Esophagus muscularis mucosa (tissue), 4 donors: Measurements from ENCODE around the gene GLP2R. TPM values are rescaled to one million over a fixed set of nuclear protein-coding genes. Genes with fewer than 3 reads are reported as not detected.

ENCODE experiments used
- DNase-seq: peaks from one replicate; pipeline ENCODE4 v3.0.0-alpha.2; 2017; ENCODE audit errors: extremely low spot score
- H3K27ac ChIP-seq, 4 donors: fragments of 200-600 bp; sonication (generic); replicated peaks in 1 of 4; 1 replicate in 3 of 4; 2 replicates in 1 of 4; pipeline ENCODE4 v1.5.1; 2016 to 2019; ENCODE audit warnings: mild to moderate bottlenecking in 1 of 4
- H3K27me3 ChIP-seq, 4 donors: fragments of 200-600 bp; sonication (generic); one replicate each; pipeline versions ENCODE4 v1.5.1 to v1.6.0; 2016 to 2019
- H3K36me3 ChIP-seq, 4 donors: fragments of 200-600 bp; sonication (generic); one replicate each; pipeline ENCODE4 v1.5.1; 2016 to 2019
- H3K4me1 ChIP-seq, 4 donors: fragments of 200-600 bp; sonication (generic); one replicate each; pipeline ENCODE4 v1.5.1; 2016 to 2019
- H3K4me3 ChIP-seq, 4 donors: fragments of 200-600 bp; sonication (generic); 1 replicate in 2 of 4; 2 replicates in 2 of 4; pipeline ENCODE4 v1.5.1; 2016 to 2019; ENCODE audit warnings: mild to moderate bottlenecking in 4 of 4, moderate library complexity in 1 of 4
- H3K9me3 ChIP-seq, 4 donors: fragments of 200-600 bp; sonication (generic); 1 replicate in 3 of 4; 2 replicates in 1 of 4; pipeline ENCODE4 v1.5.1; 2016 to 2019
- CTCF ChIP-seq, 3 experiments: fragments of 200-600 bp in 2 of 3; fragments of 450-650 bp in 1 of 3; sonication (generic) in 2 of 3; IDR thresholded peaks; one replicate each; pipeline ENCODE4 v1.5.1; 2017 to 2019; ENCODE audit warnings: antibody characterized with exemption in 3 of 3, mild to moderate bottlenecking in 2 of 3, moderate library complexity in 1 of 3
- EP300 ChIP-seq: sonication (generic); formaldehyde crosslinking; IDR thresholded peaks from one replicate; pipeline ENCODE4 v1.6.1; 2017; ENCODE audit warnings: antibody characterized with exemption
- POLR2A ChIP-seq: fragments of 450-650 bp; IDR thresholded peaks from one replicate; pipeline ENCODE4 v1.6.1; 2017; ENCODE audit warnings: antibody characterized with exemption, moderate library complexity, mild to moderate bottlenecking, low read depth
- POLR2AphosphoS5 ChIP-seq, 2 donors: sonication (generic); formaldehyde crosslinking; IDR thresholded peaks; one replicate each; pipeline ENCODE4 v1.6.1; 2017; ENCODE audit warnings: antibody characterized with exemption in 2 of 2
- WGBS: methylation state at CpG from one replicate; pipeline ENCODE4 v1.1.5; 2018; 5-methylcytosine and 5-hydroxymethylcytosine counted together
- intact Hi-C: fragments of 100-400 bp; cut with DNase I; formaldehyde crosslinking; loops from one replicate; pipeline ENCODE4 v1.15.1; 2023
- total RNA-seq, 4 donors: library from RNA; depleted of rRNA; stranded (reverse); fragments of >200 nt; gene quantifications; one replicate each; pipeline versions ENCODE4 v1.1.0 to v1.2.1, GENCODE V29; 2016

Gene GLP2R
- total RNA-seq, 4 donors from 2014 or later, result 9.1 to 16.6 (median 14.6) TPM

GRCh38 chr17:9929871-9930270 is 104.1 kb downstream of the GLP2R start:
- no peak for DNase-seq
- TF ChIP-seq POLR2AphosphoS5 (IDR thresholded peaks at IDR 0.05) (peak in 1 of 2 donors; percentile 11), EP300 (no peak)
- no peaks in the 10 kb centered on the region for H3K27me3 ChIP-seq
- H3K9me3 ChIP-seq, result no peaks in the 10 kb centered on the region
- H3K36me3 ChIP-seq, result peaks cover 0 to 31% (median 16%) of the 10 kb centered on the region in 4 donors
- peak overlapping the region in 2 of 4 donors; percentile 34 to 51 for H3K27ac ChIP-seq
- peaks cover 0 to 15% (median 13%) of the 10 kb centered on the region in 4 donors for H3K4me1 ChIP-seq
- no peak overlapping the region for H3K4me3 ChIP-seq
- WGBS, result 78% methylated on average over 8 of the region's 8 CpGs
- intact Hi-C loops, result loop anchor here (2.0 to 10.0 kb wide), 4 partner anchors 199 to 685 kb away; no protein-coding TSS in a partner anchor

- Histone ChIP-seq H3K36me3 (peaks cover 0 to 22% (median 11%) of the 10 kb centered on the region in 4 donors), H3K4me1 (peaks cover 0 to 16% (median 12%) of the 10 kb centered on the region in 4 donors), H3K27ac (no peak overlapping the region), H3K27me3 (no peaks in the 10 kb centered on the region), H3K4me3 (no peak overlapping the region), H3K9me3 (no peaks in the 10 kb centered on the region)
- TF ChIP-seq POLR2AphosphoS5 (IDR thresholded peaks at IDR 0.05) (no peak), POLR2A (no peak), EP300 (no peak), CTCF (IDR thresholded peaks at IDR 0.05) (no peak)
- 76% methylated on average over 9 of the region's 12 CpGs for WGBS
- intact Hi-C loops, result no loop called here
- no peak for DNase-seq
These were observed 105.5 kb downstream of the GLP2R start for GRCh38 chr17:9931144-9931741.

GRCh38 chr17:9932491-9932890 is 106.8 kb downstream of the GLP2R start:
- WGBS, result 78% methylated on average over 2 of the region's 2 CpGs
- intact Hi-C loops, result no loop called here

GRCh38 chr17:9934331-9934730 is 108.6 kb downstream of the GLP2R start:
- Histone ChIP-seq H3K27me3 (no peaks in the 10 kb centered on the region), H3K27ac (no peak overlapping the region), H3K4me1 (peaks cover 7 to 22% (median 19%) of the 10 kb centered on the region in 4 donors), H3K36me3 (peaks cover 0 to 25% (median 15%) of the 10 kb centered on the region in 4 donors), H3K4me3 (no peak overlapping the region), H3K9me3 (peaks cover 0 to 11% (median 0%) of the 10 kb centered on the region in 4 donors)
- DNase-seq, result no peak
- no peak for TF ChIP-seq POLR2AphosphoS5 (IDR thresholded peaks at IDR 0.05)
- no peak for TF ChIP-seq POLR2A
- TF ChIP-seq CTCF (IDR thresholded peaks at IDR 0.05), result no peak
- TF ChIP-seq EP300, result no peak
- WGBS, result 86% methylated on average over 6 of the region's 7 CpGs
- intact Hi-C loops, result no loop called here

More at GRCh38 chr17:9932491-9932890, 106.8 kb downstream of the GLP2R start:
- Histone ChIP-seq H3K4me1 (peaks cover 7 to 27% (median 25%) of the 10 kb centered on the region in 4 donors), H3K27me3 (no peaks in the 10 kb centered on the region), H3K27ac (no peak overlapping the region), H3K4me3 (no peak overlapping the region), H3K9me3 (no peaks in the 10 kb centered on the region), H3K36me3 (peaks cover 0 to 17% (median 7%) of the 10 kb centered on the region in 4 donors)
- no peak for TF ChIP-seq EP300
- DNase-seq, result no peak

GRCh38 chr17:9935408-9935807 is 109.7 kb downstream of the GLP2R start:
- WGBS, result 83% methylated on average over 5 of the region's 6 CpGs
- no peak for TF ChIP-seq CTCF (IDR thresholded peaks at IDR 0.05)
- no peak for TF ChIP-seq POLR2A
- no peak for TF ChIP-seq EP300
- no peak for TF ChIP-seq POLR2AphosphoS5 (IDR thresholded peaks at IDR 0.05)
- intact Hi-C loops, result no loop called here
- peaks cover under 1 to 36% (median 23%) of the 10 kb centered on the region in 4 donors for H3K36me3 ChIP-seq
- peaks cover 7 to 22% (median 18%) of the 10 kb centered on the region in 4 donors for H3K4me1 ChIP-seq
- no peak overlapping the region for H3K27ac ChIP-seq
- no peaks in the 10 kb centered on the region for H3K27me3 ChIP-seq
- H3K9me3 ChIP-seq, result peaks cover 0 to 11% (median 0%) of the 10 kb centered on the region in 4 donors
- H3K4me3 ChIP-seq, result no peak overlapping the region
- no peak for DNase-seq
